ENCODE data around the gene SEMA6D. TPM values are rescaled to one million over a fixed set of nuclear protein-coding genes. Genes with fewer than 3 reads are reported as not detected.

SEMA6D gene
- polyA plus RNA-seq, 1 donor from 2014 or later, result 108 TPM

GRCh38 chr15:47756872-47757271 is 39.6 kb downstream of the SEMA6D start:
- no peaks in the 10 kb centered on the region for H3F3A ChIP-seq (ENCODE audit: insufficient read depth, low read length, poor library complexity, severe bottlenecking)
- H3K79me2 ChIP-seq (replicated peaks; ENCODE audit: insufficient read depth, low read length), result peaks cover 3% of the 10 kb centered on the region
- no peaks in the 10 kb centered on the region for H4K20me1 ChIP-seq (ENCODE audit: insufficient read depth)
- peaks cover 8% of the 10 kb centered on the region for H3K36me3 ChIP-seq (ENCODE audit: insufficient read depth, low read length)
- H3K4me2 ChIP-seq (ENCODE audit: low read length), result no peak overlapping the region
- no peaks in the 10 kb centered on the region for H3K27me3 ChIP-seq (ENCODE audit: insufficient read depth, low read depth, low read length)
- no peak overlapping the region for H3K4me3 ChIP-seq (ENCODE audit: low read length)
- H2AFZ ChIP-seq (ENCODE audit: low read depth, low read length), result no peak overlapping the region
- no peaks in the 10 kb centered on the region for H3K9me2 ChIP-seq (ENCODE audit: insufficient read depth, low read length)
- no peaks in the 10 kb centered on the region for H3K9me3 ChIP-seq (ENCODE audit: low read length)
- H3K9ac ChIP-seq (ENCODE audit: low read length), result no peak overlapping the region
- TF ChIP-seq CTCF (IDR thresholded peaks at IDR 0.05; ENCODE audit: poor library complexity, severe bottlenecking), result no peak
- no peak for TF ChIP-seq RAD21 (conservative IDR thresholded peaks at IDR 0.05)
- no peak for TF ChIP-seq SMC3 (conservative IDR thresholded peaks at IDR 0.05; ENCODE audit: poor library complexity)
- TF ChIP-seq EZH2 (IDR thresholded peaks at IDR 0.05; ENCODE audit: borderline replicate concordance, insufficient read depth, low read length, poor library complexity, severe bottlenecking), result no peak
- no peak for TF ChIP-seq TAF1 (IDR thresholded peaks at IDR 0.05; ENCODE audit: low read depth)
- TF ChIP-seq MXI1 (conservative IDR thresholded peaks at IDR 0.05; ENCODE audit: poor library complexity, severe bottlenecking), result no peak
- TF ChIP-seq POLR2AphosphoS5 (IDR thresholded peaks at IDR 0.05), result no peak
- TF ChIP-seq REST (IDR thresholded peaks at IDR 0.05; ENCODE audit: borderline replicate concordance), result no peak
- no peak for TF ChIP-seq EP300 (conservative IDR thresholded peaks at IDR 0.05; ENCODE audit: poor library complexity, severe bottlenecking)
- no peak overlapping the region for H3K27ac ChIP-seq (ENCODE audit: low read length)

DNA sequence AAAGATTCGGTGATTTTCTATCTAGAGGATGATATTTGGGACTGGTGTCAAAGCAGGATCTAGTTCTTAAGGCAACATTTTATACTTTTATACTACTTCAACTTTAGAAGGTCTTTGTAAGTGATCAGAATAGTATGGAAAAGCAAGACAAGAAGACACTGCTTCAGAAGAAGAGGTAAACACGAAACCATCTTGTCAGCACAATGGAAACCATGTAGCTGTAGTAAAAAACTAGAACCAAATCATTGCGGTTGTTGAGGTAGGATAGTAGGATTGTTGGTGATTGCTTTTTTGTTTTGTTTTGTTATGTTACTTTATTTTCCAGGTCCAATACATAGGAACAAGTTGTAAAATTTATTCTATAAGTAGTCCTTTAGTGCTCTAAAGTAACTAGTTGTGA is 40.0 kb downstream of the SEMA6D start:
- no peak for TF ChIP-seq REST (IDR thresholded peaks at IDR 0.05; ENCODE audit: borderline replicate concordance)
- no peak for TF ChIP-seq EZH2 (IDR thresholded peaks at IDR 0.05; ENCODE audit: borderline replicate concordance, insufficient read depth, low read length, poor library complexity, severe bottlenecking)
- TF ChIP-seq POLR2AphosphoS5 (IDR thresholded peaks at IDR 0.05), result no peak
- no peak for TF ChIP-seq TAF1 (IDR thresholded peaks at IDR 0.05; ENCODE audit: low read depth)
- TF ChIP-seq SMC3 (conservative IDR thresholded peaks at IDR 0.05; ENCODE audit: poor library complexity), result no peak
- no peak for TF ChIP-seq RAD21 (conservative IDR thresholded peaks at IDR 0.05)
- TF ChIP-seq MXI1 (conservative IDR thresholded peaks at IDR 0.05; ENCODE audit: poor library complexity, severe bottlenecking), result no peak
- Histone ChIP-seq H3K79me2 (replicated peaks; ENCODE audit: insufficient read depth, low read length) (peaks cover 3% of the 10 kb centered on the region), H3F3A (ENCODE audit: insufficient read depth, low read length, poor library complexity, severe bottlenecking) (no peaks in the 10 kb centered on the region), H4K20me1 (ENCODE audit: insufficient read depth) (no peaks in the 10 kb centered on the region), H3K9me3 (ENCODE audit: low read length) (no peaks in the 10 kb centered on the region), H3K27me3 (ENCODE audit: insufficient read depth, low read depth, low read length) (no peaks in the 10 kb centered on the region), H3K36me3 (ENCODE audit: insufficient read depth, low read length) (peaks cover 12% of the 10 kb centered on the region), H3K27ac (ENCODE audit: low read length) (no peak overlapping the region), H2AFZ (ENCODE audit: low read depth, low read length) (no peak overlapping the region), H3K9me2 (ENCODE audit: insufficient read depth, low read length) (no peaks in the 10 kb centered on the region), H3K4me3 (ENCODE audit: low read length) (no peak overlapping the region), H3K9ac (ENCODE audit: low read length) (no peak overlapping the region), H3K4me2 (ENCODE audit: low read length) (no peak overlapping the region)
